HepG2 (cell line): ENCODE measurements around the gene ACOT4. TPM values are rescaled to one million over a fixed set of nuclear protein-coding genes. Genes with fewer than 3 reads are reported as not detected.

ENCODE experiments used
- DMAP1 ChIP-seq: IDR thresholded peaks from 2 replicates; pipeline ENCODE4 v1.6.1; 2016
- FIP1L1 ChIP-seq: fragments of 200-400 bp; formaldehyde crosslinking; IDR thresholded peaks from 2 replicates; pipeline ENCODE4 v1.6.1; 2018; ENCODE audit warnings: low read depth, mild to moderate bottlenecking, low read length, moderate library complexity, borderline replicate concordance; ENCODE audit not compliant: insufficient read depth
- HNRNPUL1 ChIP-seq: fragments of 200-400 bp; formaldehyde crosslinking; IDR thresholded peaks from 2 replicates; pipeline ENCODE4 v1.6.1; 2017; ENCODE audit warnings: low read depth, mild to moderate bottlenecking, low read length, moderate library complexity
- KAT7 ChIP-seq: IDR thresholded peaks from 2 replicates; pipeline ENCODE4 v1.6.1; 2018; ENCODE audit warnings: borderline replicate concordance, missing compliant biosample characterization
- NR2F2 ChIP-seq: IDR thresholded peaks from 2 replicates; pipeline ENCODE4 v1.6.1; 2012; ENCODE audit warnings: low read depth, inconsistent platforms, borderline replicate concordance
- PBX2 ChIP-seq: IDR thresholded peaks from 2 replicates; pipeline ENCODE4 v1.6.1; 2016; ENCODE audit warnings: control low read depth
- PRMT3 ChIP-seq: sonication (generic); formaldehyde crosslinking; IDR thresholded peaks from 2 replicates; pipeline ENCODE4 v1.8.1; 2022; ENCODE audit warnings: low read depth, mild to moderate bottlenecking, moderate library complexity, missing genetic modification reagents, borderline replicate concordance
- SMAD9 ChIP-seq: sonication (generic); formaldehyde crosslinking; IDR thresholded peaks from 2 replicates; pipeline ENCODE4 v1.5.1; 2020; ENCODE audit warnings: mild to moderate bottlenecking, missing genetic modification reagents
- SNAPC2 ChIP-seq: sonication (generic); formaldehyde crosslinking; IDR thresholded peaks from 2 replicates; pipeline ENCODE4 v1.8.1; 2022; ENCODE audit warnings: mild to moderate bottlenecking, missing genetic modification reagents
- TBL1XR1 ChIP-seq: fragments of 150-350 bp; IDR thresholded peaks from 2 replicates; pipeline ENCODE4 v1.6.1; 2014; ENCODE audit warnings: borderline replicate concordance, low read length; ENCODE audit not compliant: partially characterized antibody
- TEAD2 ChIP-seq: sonication (generic); formaldehyde crosslinking; IDR thresholded peaks from 2 replicates; pipeline ENCODE4 v1.9.0; 2021; ENCODE audit warnings: missing genetic modification reagents
- ZBTB49 ChIP-seq: sonication (generic); formaldehyde crosslinking; IDR thresholded peaks from 2 replicates; pipeline ENCODE4 v1.4.0; 2020; ENCODE audit warnings: missing genetic modification reagents, borderline replicate concordance
- ZNF10 ChIP-seq: sonication (generic); formaldehyde crosslinking; IDR thresholded peaks from 2 replicates; pipeline ENCODE4 v1.4.0; 2020; ENCODE audit warnings: mild to moderate bottlenecking, low read depth, missing genetic modification reagents, borderline replicate concordance
- ZNF180 ChIP-seq: sonication (generic); formaldehyde crosslinking; IDR thresholded peaks from 2 replicates; pipeline ENCODE4 v1.4.0; 2020; ENCODE audit warnings: low read depth, missing genetic modification reagents, borderline replicate concordance
- ZNF30 ChIP-seq: sonication (generic); formaldehyde crosslinking; IDR thresholded peaks from 2 replicates; pipeline ENCODE4 v1.5.0; 2020; ENCODE audit warnings: mild to moderate bottlenecking, missing genetic modification reagents
- ZNF496 ChIP-seq: sonication (generic); formaldehyde crosslinking; IDR thresholded peaks from 2 replicates; pipeline ENCODE4 v1.8.1; 2023; ENCODE audit warnings: mild to moderate bottlenecking, moderate library complexity, missing genetic modification reagents; ENCODE audit not compliant: insufficient replicate concordance
- ZNF546 ChIP-seq: sonication (generic); formaldehyde crosslinking; conservative IDR thresholded peaks from 2 replicates; pipeline ENCODE4 v1.8.1; 2023; ENCODE audit warnings: mild to moderate bottlenecking, missing genetic modification reagents
- ZNF562 ChIP-seq: sonication (generic); formaldehyde crosslinking; IDR thresholded peaks from 2 replicates; pipeline ENCODE4 v1.8.0; 2022; ENCODE audit warnings: missing genetic modification reagents, borderline replicate concordance
- polyA plus RNA-seq, 8 experiments: library from polyadenylated mRNA; depleted of rRNA in 3 of 8; stranded (reverse) in 7 of 8; unstranded in 1 of 8; fragments of >200 nt; fragmentation: Illumina TruSeq in 4 of 8; extraction: Trizol in 4 of 8; gene quantifications; 2 replicates each; pipeline versions ENCODE4 v1.2.1 to v1.2.3, GENCODE V29; 2011 to 2016; ENCODE audit warnings: low read depth in 4 of 8, missing spikeins in 1 of 8, mixed read lengths in 1 of 8; ENCODE audit not compliant: insufficient read depth in 1 of 8
- total RNA-seq, 5 experiments: library from RNA; depleted of rRNA; stranded (reverse); fragments of >200 nt; fragmentation: Illumina TruSeq; extraction: Trizol; gene quantifications; 2 replicates each; pipeline ENCODE4 v1.2.3, GENCODE V29; 2016; ENCODE audit warnings: low read depth in 1 of 5
- TF ChIP-seq, protein P1 (sequence below): sonication (generic); formaldehyde crosslinking; IDR thresholded peaks from 2 replicates; pipeline ENCODE4 v1.4.0; 2020; ENCODE audit warnings: mild to moderate bottlenecking, missing genetic modification reagents
- TF ChIP-seq, protein P2 (sequence below): sonication (generic); formaldehyde crosslinking; IDR thresholded peaks from 2 replicates; pipeline ENCODE4 v1.5.0; 2020; ENCODE audit warnings: mild to moderate bottlenecking, missing genetic modification reagents

Gene ACOT4
- total and polyA plus RNA-seq, 2 of the 13 experiments (the other 11 are each of a cell fraction or from before 2014, with no cell fraction given) = 0.04 to 0.05 TPM

- TF ChIP-seq, protein P1, sequence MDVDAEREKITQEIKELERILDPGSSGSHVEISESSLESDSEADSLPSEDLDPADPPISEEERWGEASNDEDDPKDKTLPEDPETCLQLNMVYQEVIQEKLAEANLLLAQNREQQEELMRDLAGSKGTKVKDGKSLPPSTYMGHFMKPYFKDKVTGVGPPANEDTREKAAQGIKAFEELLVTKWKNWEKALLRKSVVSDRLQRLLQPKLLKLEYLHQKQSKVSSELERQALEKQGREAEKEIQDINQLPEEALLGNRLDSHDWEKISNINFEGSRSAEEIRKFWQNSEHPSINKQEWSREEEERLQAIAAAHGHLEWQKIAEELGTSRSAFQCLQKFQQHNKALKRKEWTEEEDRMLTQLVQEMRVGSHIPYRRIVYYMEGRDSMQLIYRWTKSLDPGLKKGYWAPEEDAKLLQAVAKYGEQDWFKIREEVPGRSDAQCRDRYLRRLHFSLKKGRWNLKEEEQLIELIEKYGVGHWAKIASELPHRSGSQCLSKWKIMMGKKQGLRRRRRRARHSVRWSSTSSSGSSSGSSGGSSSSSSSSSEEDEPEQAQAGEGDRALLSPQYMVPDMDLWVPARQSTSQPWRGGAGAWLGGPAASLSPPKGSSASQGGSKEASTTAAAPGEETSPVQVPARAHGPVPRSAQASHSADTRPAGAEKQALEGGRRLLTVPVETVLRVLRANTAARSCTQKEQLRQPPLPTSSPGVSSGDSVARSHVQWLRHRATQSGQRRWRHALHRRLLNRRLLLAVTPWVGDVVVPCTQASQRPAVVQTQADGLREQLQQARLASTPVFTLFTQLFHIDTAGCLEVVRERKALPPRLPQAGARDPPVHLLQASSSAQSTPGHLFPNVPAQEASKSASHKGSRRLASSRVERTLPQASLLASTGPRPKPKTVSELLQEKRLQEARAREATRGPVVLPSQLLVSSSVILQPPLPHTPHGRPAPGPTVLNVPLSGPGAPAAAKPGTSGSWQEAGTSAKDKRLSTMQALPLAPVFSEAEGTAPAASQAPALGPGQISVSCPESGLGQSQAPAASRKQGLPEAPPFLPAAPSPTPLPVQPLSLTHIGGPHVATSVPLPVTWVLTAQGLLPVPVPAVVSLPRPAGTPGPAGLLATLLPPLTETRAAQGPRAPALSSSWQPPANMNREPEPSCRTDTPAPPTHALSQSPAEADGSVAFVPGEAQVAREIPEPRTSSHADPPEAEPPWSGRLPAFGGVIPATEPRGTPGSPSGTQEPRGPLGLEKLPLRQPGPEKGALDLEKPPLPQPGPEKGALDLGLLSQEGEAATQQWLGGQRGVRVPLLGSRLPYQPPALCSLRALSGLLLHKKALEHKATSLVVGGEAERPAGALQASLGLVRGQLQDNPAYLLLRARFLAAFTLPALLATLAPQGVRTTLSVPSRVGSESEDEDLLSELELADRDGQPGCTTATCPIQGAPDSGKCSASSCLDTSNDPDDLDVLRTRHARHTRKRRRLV (CRISPR knock-in tag) = no peak
- TF ChIP-seq ZBTB49 (CRISPR knock-in tag) = no peak
- TF ChIP-seq ZNF180 (CRISPR knock-in tag) = no peak
- TF ChIP-seq TEAD2 = no peak
- peak; percentile 13; the same call in 1 of the 2 replicates for TF ChIP-seq NR2F2
- no peak for TF ChIP-seq ZNF10 (CRISPR knock-in tag)
- TF ChIP-seq SNAPC2 (CRISPR knock-in tag) = no peak
- no peak for TF ChIP-seq ZNF546
- TF ChIP-seq DMAP1 (CRISPR knock-in tag) = no peak; the same call in 1 of the 2 replicates
- no peak for TF ChIP-seq KAT7 (CRISPR knock-in tag)
- TF ChIP-seq FIP1L1 = no peak
- TF ChIP-seq SMAD9 (CRISPR knock-in tag) = no peak
- TF ChIP-seq ZNF496 (CRISPR knock-in tag) = no peak
- TF ChIP-seq ZNF30 (CRISPR knock-in tag) = no peak
- TF ChIP-seq PBX2 (CRISPR knock-in tag) = no peak
- no peak for TF ChIP-seq HNRNPUL1
- TF ChIP-seq, protein P2, sequence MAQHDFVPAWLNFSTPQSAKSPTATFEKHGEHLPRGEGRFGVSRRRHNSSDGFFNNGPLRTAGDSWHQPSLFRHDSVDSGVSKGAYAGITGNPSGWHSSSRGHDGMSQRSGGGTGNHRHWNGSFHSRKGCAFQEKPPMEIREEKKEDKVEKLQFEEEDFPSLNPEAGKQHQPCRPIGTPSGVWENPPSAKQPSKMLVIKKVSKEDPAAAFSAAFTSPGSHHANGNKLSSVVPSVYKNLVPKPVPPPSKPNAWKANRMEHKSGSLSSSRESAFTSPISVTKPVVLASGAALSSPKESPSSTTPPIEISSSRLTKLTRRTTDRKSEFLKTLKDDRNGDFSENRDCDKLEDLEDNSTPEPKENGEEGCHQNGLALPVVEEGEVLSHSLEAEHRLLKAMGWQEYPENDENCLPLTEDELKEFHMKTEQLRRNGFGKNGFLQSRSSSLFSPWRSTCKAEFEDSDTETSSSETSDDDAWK = no peak
- TF ChIP-seq ZNF562 = no peak
- no peak for TF ChIP-seq TBL1XR1
- TF ChIP-seq PRMT3 (CRISPR knock-in tag) = no peak
These were observed 53.0 kb downstream of the ACOT4 start, which contains the start of gene DNAL1 (continued) for GRCh38 chr14:73644531-73645247.
